HEK293 (cell line): ENCODE results near the gene DCPS.

Experiments used
- CTCF ChIA-PET: fragments of 350-600 bp; formaldehyde crosslinking; extraction: SDS; loops from one replicate; lab custom pipeline; 2021; ENCODE audit warnings: antibody characterized with exemption; lab: Yijun Ruan, JAX
- POLR2A ChIA-PET: fragments of 300-600 bp; formaldehyde crosslinking; extraction: SDS; loops from one replicate; lab custom pipeline; 2020; ENCODE audit warnings: antibody characterized with exemption, inconsistent platforms; lab: Yijun Ruan, JAX
- H3K27ac ChIP-seq: fragments of 200-500 bp; sonication (Bioruptor generic); 2 replicates; pipeline ENCODE4 v1.5.1; 2014; ENCODE audit warnings: low read depth, low read length, control low read depth, inconsistent platforms; ENCODE audit errors: extremely low read depth
- H3K36me3 ChIP-seq, 2 experiments: fragments of 200-500 bp in 1 of 2; sonication (Bioruptor generic) in 1 of 2; 1 replicate in 1 of 2; 2 replicates in 1 of 2; pipeline ENCODE4 v1.5.1; 2014 to 2017; ENCODE audit warnings: inconsistent platforms in 2 of 2, low read length in 2 of 2; ENCODE audit not compliant: control insufficient read depth in 2 of 2, insufficient read depth in 1 of 2
- H3K4me1 ChIP-seq: fragments of 200-500 bp; sonication (Bioruptor generic); 2 replicates; pipeline ENCODE4 v1.5.1; 2014; ENCODE audit warnings: mild to moderate bottlenecking, low read length, inconsistent platforms; ENCODE audit not compliant: control insufficient read depth, insufficient read depth
- H3K4me3 ChIP-seq: 2 replicates; pipeline ENCODE4 v1.5.1; 2011; ENCODE audit warnings: low read depth, mild to moderate bottlenecking, control low read depth, low read length, moderate library complexity
- H3K9me3 ChIP-seq: fragments of 200-500 bp; sonication (Bioruptor generic); 2 replicates; pipeline ENCODE4 v1.5.1; 2014; ENCODE audit warnings: low read depth, low read length, inconsistent platforms; ENCODE audit not compliant: control insufficient read depth, insufficient read depth
- IKZF3 ChIP-seq: fragments of 450-650 bp; IDR thresholded peaks from 2 replicates; pipeline ENCODE4 v1.5.0; 2018; ENCODE audit warnings: missing biosample characterization, mild to moderate bottlenecking, missing genetic modification characterization, moderate library complexity
- OVOL3 ChIP-seq: fragments of 450-650 bp; formaldehyde crosslinking; IDR thresholded peaks from 2 replicates; pipeline ENCODE4 v1.5.1; 2016; ENCODE audit warnings: missing biosample characterization, missing genetic modification characterization
- PBX3 ChIP-seq: sonication (generic); formaldehyde crosslinking; IDR thresholded peaks from 2 replicates; pipeline ENCODE4 v1.8.1; 2022; ENCODE audit warnings: mild to moderate bottlenecking, moderate library complexity, missing genetic modification reagents
- PRDM1 ChIP-seq: fragments of 450-650 bp; formaldehyde crosslinking; IDR thresholded peaks from 2 replicates; pipeline ENCODE4; 2016; ENCODE audit warnings: missing biosample characterization, missing genetic modification characterization
- ZBTB1 ChIP-seq: fragments of 450-650 bp; formaldehyde crosslinking; IDR thresholded peaks from 2 replicates; pipeline ENCODE4 v1.5.1; 2016; ENCODE audit warnings: missing biosample characterization, missing genetic modification characterization
- ZBTB49 ChIP-seq: fragments of 450-650 bp; formaldehyde crosslinking; IDR thresholded peaks from 2 replicates; pipeline ENCODE4 v1.5.1; 2016; ENCODE audit warnings: missing biosample characterization, missing genetic modification characterization, low read depth
- ZNF10 ChIP-seq: fragments of 450-650 bp; formaldehyde crosslinking; IDR thresholded peaks from 2 replicates; pipeline ENCODE4 v1.5.1; 2017; ENCODE audit warnings: missing biosample characterization, missing genetic modification characterization
- ZNF146 ChIP-seq: fragments of 450-650 bp; formaldehyde crosslinking; IDR thresholded peaks from 2 replicates; pipeline ENCODE4 v1.5.1; 2016; ENCODE audit warnings: missing biosample characterization, missing genetic modification characterization
- ZNF19 ChIP-seq: fragments of 450-650 bp; formaldehyde crosslinking; IDR thresholded peaks from 2 replicates; pipeline ENCODE4; 2016; ENCODE audit warnings: missing biosample characterization, missing genetic modification characterization, low read depth
- ZNF311 ChIP-seq: fragments of 450-650 bp; formaldehyde crosslinking; IDR thresholded peaks from 2 replicates; pipeline ENCODE4 v1.5.1; 2017; ENCODE audit warnings: missing biosample characterization, missing genetic modification characterization, borderline replicate concordance
- ZNF529 ChIP-seq: fragments of 450-650 bp; formaldehyde crosslinking; IDR thresholded peaks from 2 replicates; pipeline ENCODE4 v1.5.1; 2017; ENCODE audit warnings: missing genetic modification characterization, missing biosample characterization; ENCODE audit not compliant: insufficient replicate concordance
- ZNF560 ChIP-seq: fragments of 450-650 bp; formaldehyde crosslinking; IDR thresholded peaks from 2 replicates; pipeline ENCODE4 v1.5.1; 2017; ENCODE audit warnings: missing biosample characterization, missing genetic modification characterization, borderline replicate concordance
- ZNF600 ChIP-seq: fragments of 450-650 bp; formaldehyde crosslinking; IDR thresholded peaks from 2 replicates; pipeline ENCODE4 v1.5.1; 2016; ENCODE audit warnings: missing biosample characterization, missing genetic modification characterization
- ZNF707 ChIP-seq: fragments of 450-650 bp; formaldehyde crosslinking; IDR thresholded peaks from 2 replicates; pipeline ENCODE4 v1.5.1; 2016; ENCODE audit warnings: missing biosample characterization, missing genetic modification characterization
- ZNF785 ChIP-seq: fragments of 450-650 bp; formaldehyde crosslinking; IDR thresholded peaks from 2 replicates; pipeline ENCODE4 v1.5.1; 2016; ENCODE audit warnings: missing biosample characterization, missing genetic modification characterization
- ZNF792 ChIP-seq: fragments of 450-650 bp; formaldehyde crosslinking; IDR thresholded peaks from 2 replicates; pipeline ENCODE4 v1.5.1; 2016; ENCODE audit warnings: missing biosample characterization, missing genetic modification characterization
- TF ChIP-seq, protein P1 (sequence below): fragments of 450-650 bp; formaldehyde crosslinking; IDR thresholded peaks from 2 replicates; pipeline ENCODE4 v1.5.1; 2016; ENCODE audit warnings: missing biosample characterization, missing genetic modification characterization, borderline replicate concordance

Gene DCPS

GRCh38 chr11:126322996-126323395 is 19.1 kb downstream of the DCPS start:
- H3K36me3 ChIP-seq: no peaks in the 10 kb centered on the region
- ChIA-PET CTCF (interaction anchor here (0.7 to 1.8 kb wide), 2 partner anchors 12 to 77 kb away, joined by 3 to 7 read pairs; no protein-coding TSS in a partner anchor), POLR2A (no interaction called here)
- H3K9me3 ChIP-seq: no peaks in the 10 kb centered on the region
- H3K27ac ChIP-seq: no peak overlapping the region
- no peak overlapping the region for H3K4me3 ChIP-seq
- peaks cover 1% of the 10 kb centered on the region; the same call in 1 of the 2 replicates for H3K4me1 ChIP-seq
- TF ChIP-seq ZNF311 (tag by site-specific recombination) (no peak), ZBTB49 (no peak), ZNF529 (no peak), ZNF19 (tag by site-specific recombination) (no peak), PRDM1 (tag by site-specific recombination) (no peak), ZNF785 (tag by site-specific recombination) (no peak), ZNF707 (no peak)
- TF ChIP-seq, protein P1, sequence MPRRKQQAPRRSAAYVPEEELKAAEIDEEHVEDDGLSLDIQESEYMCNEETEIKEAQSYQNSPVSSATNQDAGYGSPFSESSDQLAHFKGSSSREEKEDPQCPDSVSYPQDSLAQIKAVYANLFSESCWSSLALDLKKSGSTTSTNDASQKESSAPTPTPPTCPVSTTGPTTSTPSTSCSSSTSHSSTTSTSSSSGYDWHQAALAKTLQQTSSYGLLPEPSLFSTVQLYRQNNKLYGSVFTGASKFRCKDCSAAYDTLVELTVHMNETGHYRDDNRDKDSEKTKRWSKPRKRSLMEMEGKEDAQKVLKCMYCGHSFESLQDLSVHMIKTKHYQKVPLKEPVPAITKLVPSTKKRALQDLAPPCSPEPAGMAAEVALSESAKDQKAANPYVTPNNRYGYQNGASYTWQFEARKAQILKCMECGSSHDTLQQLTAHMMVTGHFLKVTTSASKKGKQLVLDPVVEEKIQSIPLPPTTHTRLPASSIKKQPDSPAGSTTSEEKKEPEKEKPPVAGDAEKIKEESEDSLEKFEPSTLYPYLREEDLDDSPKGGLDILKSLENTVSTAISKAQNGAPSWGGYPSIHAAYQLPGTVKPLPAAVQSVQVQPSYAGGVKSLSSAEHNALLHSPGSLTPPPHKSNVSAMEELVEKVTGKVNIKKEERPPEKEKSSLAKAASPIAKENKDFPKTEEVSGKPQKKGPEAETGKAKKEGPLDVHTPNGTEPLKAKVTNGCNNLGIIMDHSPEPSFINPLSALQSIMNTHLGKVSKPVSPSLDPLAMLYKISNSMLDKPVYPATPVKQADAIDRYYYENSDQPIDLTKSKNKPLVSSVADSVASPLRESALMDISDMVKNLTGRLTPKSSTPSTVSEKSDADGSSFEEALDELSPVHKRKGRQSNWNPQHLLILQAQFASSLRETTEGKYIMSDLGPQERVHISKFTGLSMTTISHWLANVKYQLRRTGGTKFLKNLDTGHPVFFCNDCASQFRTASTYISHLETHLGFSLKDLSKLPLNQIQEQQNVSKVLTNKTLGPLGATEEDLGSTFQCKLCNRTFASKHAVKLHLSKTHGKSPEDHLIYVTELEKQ (tag by site-specific recombination): no peak
- TF ChIP-seq, all 188 proteins: peak for 0

DNA sequence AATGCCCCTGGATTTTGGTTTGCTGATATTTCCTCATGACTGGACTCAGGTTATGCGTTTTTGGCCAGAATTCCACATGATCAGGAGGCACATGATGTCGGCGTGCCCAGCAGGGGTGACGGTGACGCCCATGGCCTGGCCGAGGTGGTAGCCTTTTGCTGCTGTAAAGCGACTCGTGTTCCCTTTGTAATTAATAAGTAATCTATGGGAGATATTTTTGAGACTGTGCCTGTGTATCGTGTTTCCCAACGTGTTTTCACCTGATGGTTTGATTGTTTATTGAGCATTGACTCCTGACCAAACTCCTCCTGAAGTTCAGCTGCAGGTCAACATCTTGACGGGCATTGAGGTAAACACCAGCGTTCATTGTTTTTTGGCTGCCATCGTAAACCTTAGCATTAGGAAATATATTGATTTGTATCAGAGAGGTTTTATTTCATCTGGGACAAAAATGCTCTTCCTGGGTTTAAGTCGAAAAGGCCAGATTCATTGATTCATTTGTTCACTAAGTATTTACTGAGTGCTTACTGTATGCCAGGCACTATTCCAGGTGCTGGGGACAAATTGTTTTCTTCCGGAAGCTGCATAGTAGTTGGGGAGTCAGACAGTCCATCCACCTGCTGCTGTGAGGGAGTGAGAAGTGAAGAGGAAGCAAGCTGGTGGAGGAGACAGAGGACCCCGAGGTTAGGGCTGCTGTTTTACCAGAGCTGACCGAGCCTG is 23.6 kb downstream of the DCPS start:
- TF ChIP-seq ZNF600 (no peak), ZNF560 (tag by site-specific recombination) (no peak), ZBTB1 (no peak)
- no peak overlapping the region for H3K4me3 ChIP-seq
- ChIA-PET POLR2A (no interaction called here), CTCF (no interaction called here)
- H3K9me3 ChIP-seq: no peaks in the 10 kb centered on the region
- no peaks in the 10 kb centered on the region for H3K4me1 ChIP-seq
- no peaks in the 10 kb centered on the region for H3K36me3 ChIP-seq
- no peak overlapping the region for H3K27ac ChIP-seq

GRCh38 chr11:126328001-126328390 is 24.1 kb downstream of the DCPS start:
- Histone ChIP-seq H3K4me3 (no peak overlapping the region), H3K9me3 (no peaks in the 10 kb centered on the region), H3K4me1 (no peaks in the 10 kb centered on the region), H3K36me3 (no peaks in the 10 kb centered on the region), H3K27ac (no peak overlapping the region)
- CTCF ChIA-PET: no interaction called here
- POLR2A ChIA-PET: no interaction called here
- TF ChIP-seq PBX3 (CRISPR knock-in tag) (no peak), OVOL3 (no peak), ZNF146 (no peak), IKZF3 (tag by site-specific recombination) (no peak), ZNF10 (tag by site-specific recombination) (no peak), ZNF792 (tag by site-specific recombination) (no peak)
